GM12875 (cell line): ENCODE results near the gene KRT73.

Experiments used
- H3K4me3 ChIP-seq: one replicate; pipeline ENCODE4 v1.5.1; 2011; ENCODE audit warnings: low read depth, low read length, control low read depth
- CTCF ChIP-seq: IDR thresholded peaks from 2 replicates; pipeline ENCODE4 v1.5.1; 2011; ENCODE audit warnings: low read depth, mild to moderate bottlenecking, control low read depth, inconsistent platforms, low read length, moderate library complexity, borderline replicate concordance; ENCODE audit not compliant: insufficient read depth

KRT73 gene

DNA sequence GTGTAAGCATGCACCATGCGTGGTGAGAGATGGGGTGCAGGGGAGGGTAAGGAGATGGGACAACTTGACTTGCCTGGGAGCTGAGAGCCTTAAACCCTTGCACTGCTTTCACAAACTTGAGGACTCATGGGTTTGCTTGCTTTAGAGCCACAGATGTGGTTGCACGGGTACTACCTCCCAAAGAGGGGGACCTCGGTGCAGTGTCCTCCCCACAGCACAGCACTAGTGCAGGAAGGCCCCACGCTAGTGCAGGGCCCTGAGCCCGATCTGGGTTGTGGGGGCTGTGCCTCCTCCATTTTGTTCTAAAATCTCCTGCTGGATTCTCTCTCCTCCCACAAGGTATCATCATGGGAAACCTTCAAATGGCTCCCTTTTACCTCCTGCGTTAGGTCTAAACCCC lies 28.3 kb downstream of the KRT73 start:
- no peak overlapping the region for H3K4me3 ChIP-seq
- no peak for TF ChIP-seq CTCF

- H3K4me3 ChIP-seq = no peak overlapping the region
- no peak for TF ChIP-seq CTCF
Measured at GRCh38 chr12:52587563-52587962, 30.8 kb downstream of the KRT73 start.

- no peak overlapping the region for H3K4me3 ChIP-seq
- no peak for TF ChIP-seq CTCF
Measured at GRCh38 chr12:52585946-52586345, 32.4 kb downstream of the KRT73 start.

DNA sequence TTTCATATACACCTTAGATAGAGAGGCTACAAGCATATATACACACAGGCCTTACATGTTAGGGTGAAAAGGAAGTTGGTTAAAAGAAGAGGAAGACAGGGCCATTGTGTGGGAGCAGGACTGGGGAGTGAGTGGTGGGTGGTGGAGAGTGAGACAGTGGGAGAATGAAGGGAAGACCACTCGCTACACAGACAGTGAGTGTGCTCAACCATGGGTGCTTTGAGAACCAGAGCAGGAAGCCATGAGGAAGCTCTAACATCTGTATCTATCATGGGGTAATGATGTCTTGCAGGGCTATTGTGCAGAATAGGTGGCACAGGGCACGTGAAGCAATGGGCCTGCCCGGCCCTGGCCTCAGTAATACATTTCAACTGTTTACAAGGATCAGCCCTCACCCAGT lies 33.3 kb downstream of the KRT73 start:
- no peak for TF ChIP-seq CTCF
- no peak overlapping the region for H3K4me3 ChIP-seq

GRCh38 chr12:52584156-52584682 lies 34.1 kb downstream of the KRT73 start:
- no peak for TF ChIP-seq CTCF
- H3K4me3 ChIP-seq = no peak overlapping the region

- TF ChIP-seq CTCF = peak; percentile 57
- no peak overlapping the region for H3K4me3 ChIP-seq
Measured at GRCh38 chr12:52582971-52583456, 35.3 kb downstream of the KRT73 start.

DNA sequence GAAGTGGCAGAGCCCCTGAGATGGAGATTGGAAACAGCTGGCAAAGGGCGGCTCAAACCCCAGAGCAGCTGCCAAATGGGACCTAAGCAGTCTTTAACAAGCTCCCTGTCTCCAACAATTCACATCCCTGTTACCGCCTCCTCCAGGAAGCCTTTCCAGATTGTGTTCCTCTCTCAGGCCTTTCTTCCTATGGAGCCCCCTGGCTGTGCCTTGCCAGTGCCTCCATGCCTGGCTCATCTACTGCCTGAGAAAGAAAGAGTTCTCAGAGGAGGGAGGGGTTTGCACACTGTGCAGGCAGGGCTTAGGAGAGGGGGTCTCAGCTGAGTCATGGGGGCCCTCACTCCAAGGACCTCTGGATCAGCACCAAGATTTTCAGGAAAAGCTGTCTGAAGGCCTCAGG lies 35.9 kb downstream of the KRT73 start:
- TF ChIP-seq CTCF = no peak
- no peak overlapping the region for H3K4me3 ChIP-seq
